MCF 10A (cell line): ENCODE results near the gene COL9A2. TPM values are rescaled to one million over a fixed set of nuclear protein-coding genes. Genes with fewer than 3 reads are reported as not detected.

Experiments used
- BruUV-seq: library from RNA; stranded (reverse); fragments of 400-500 nt; replicated peaks from 2 replicates; lab custom pipeline; 2021; lab: Mats Ljungman, UMichigan
- CTCF ChIA-PET: fragments of 300-600 bp; sonication (Branson Sonifier 250); formaldehyde crosslinking; extraction: SDS; loops from one replicate; lab custom pipeline; 2021; ENCODE audit warnings: antibody characterized with exemption, inconsistent platforms; lab: Yijun Ruan, JAX
- POLR2A ChIA-PET: fragments of 300-600, 350-650 bp; sonication (Branson Sonifier 250); formaldehyde crosslinking; extraction: SDS; loops from one replicate; lab custom pipeline; 2020; ENCODE audit warnings: antibody characterized with exemption, inconsistent platforms; lab: Yijun Ruan, JAX
- DNase-seq: peaks from one replicate; pipeline ENCODE4 v3.0.0-alpha.2; 2018; ENCODE audit not compliant: unreplicated experiment
- H3K27ac Mint-ChIP-seq: one replicate; pipeline ENCODE4 v1.8.0; 2022; ENCODE audit warnings: mild to moderate bottlenecking, low read depth, mixed read lengths; ENCODE audit not compliant: unreplicated experiment
- H3K27me3 Mint-ChIP-seq: one replicate; pipeline ENCODE4 v1.8.0; 2022; ENCODE audit warnings: mixed read lengths; ENCODE audit not compliant: insufficient read depth, unreplicated experiment
- H3K36me3 Mint-ChIP-seq: one replicate; pipeline ENCODE4 v1.8.0; 2022; ENCODE audit warnings: mild to moderate bottlenecking, moderate library complexity, mixed read lengths; ENCODE audit not compliant: insufficient read depth, unreplicated experiment
- H3K4me1 Mint-ChIP-seq: one replicate; pipeline ENCODE4 v1.8.0; 2022; ENCODE audit warnings: mixed read lengths; ENCODE audit not compliant: insufficient read depth, unreplicated experiment
- H3K4me3 Mint-ChIP-seq: one replicate; pipeline ENCODE4 v1.8.0; 2022; ENCODE audit warnings: mild to moderate bottlenecking, moderate library complexity, mixed read lengths; ENCODE audit not compliant: unreplicated experiment
- H3K9me3 Mint-ChIP-seq: one replicate; pipeline ENCODE4 v1.8.0; 2022; ENCODE audit warnings: mixed read lengths; ENCODE audit not compliant: unreplicated experiment
- CTCF ChIP-seq: fragments of 200-600 bp; IDR thresholded peaks from one replicate; pipeline ENCODE4 v1.8.0; 2022; ENCODE audit warnings: antibody characterized with exemption, mild to moderate bottlenecking; ENCODE audit not compliant: unreplicated experiment
- intact Hi-C: fragments of 100-400 bp; cut with micrococcal nuclease; formaldehyde crosslinking; loops from 2 replicates; pipeline ENCODE4 v1.14.1; 2022
- total RNA-seq: library from RNA; stranded (reverse); gene quantifications from 2 replicates; pipeline ENCODE4 v1.2.3, GENCODE V29; 2022

The COL9A2 gene
- total RNA-seq, 1 experiment from 2014 or later = not detected

DNA sequence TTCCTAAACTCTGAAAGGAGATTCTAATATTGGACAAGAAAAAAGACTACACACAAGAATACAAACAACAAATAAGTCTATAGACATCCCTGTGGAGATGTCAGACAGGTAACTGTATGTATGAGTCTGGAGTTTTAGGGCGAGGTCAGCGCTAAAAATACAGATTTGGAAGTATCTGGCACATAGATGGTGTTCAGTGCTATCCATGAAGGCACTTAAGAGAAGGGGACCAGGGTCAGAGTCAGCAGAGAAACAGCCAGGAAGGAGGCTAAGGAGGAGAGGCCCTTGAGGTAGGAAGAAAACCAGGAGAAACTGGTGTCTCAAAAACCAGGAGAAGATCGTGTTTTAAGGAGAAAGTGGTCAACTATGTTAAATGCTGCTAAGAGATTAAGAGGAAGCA is 41.0 kb downstream of the COL9A2 start:
- intact Hi-C loops = no loop called here
- Mint-ChIP-seq H3K9me3 (no peaks in the 10 kb centered on the region), H3K4me3 (no peak overlapping the region), H3K36me3 (peaks cover 68% of the 10 kb centered on the region), H3K27ac (no peak overlapping the region), H3K4me1 (no peaks in the 10 kb centered on the region), H3K27me3 (no peaks in the 10 kb centered on the region)
- POLR2A ChIA-PET = interaction anchor here (0.7 kb wide), 1 partner anchor 34 kb away, joined by 3 read pairs; no protein-coding TSS in a partner anchor
- no TSS peak for BruUV-seq
- TF ChIP-seq CTCF = no peak
- CTCF ChIA-PET = interaction anchor here (0.6 to 1.5 kb wide), 2 partner anchors 49 to 123 kb away, joined by 5 read pairs; no protein-coding TSS in a partner anchor
- no peak for DNase-seq

DNA sequence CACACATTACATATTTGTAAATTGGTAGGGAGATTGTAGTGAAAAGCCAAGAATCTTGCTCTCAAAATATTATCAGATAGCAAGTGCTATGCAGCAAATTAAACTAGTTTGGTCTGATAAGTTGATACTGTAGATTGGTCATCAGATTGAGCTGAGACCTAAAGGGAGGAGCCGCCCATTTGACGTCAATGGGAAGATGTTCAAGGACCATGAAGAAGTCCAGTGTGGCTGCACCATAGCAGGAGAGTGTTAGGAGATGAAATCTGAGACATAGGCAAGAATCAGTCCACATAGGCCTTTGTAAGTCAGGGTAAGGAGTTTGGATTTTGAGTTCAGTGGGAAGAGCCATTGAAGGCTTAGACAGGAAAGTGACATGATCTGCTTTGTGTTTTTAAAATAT is 42.8 kb downstream of the COL9A2 start:
- CTCF ChIA-PET = interaction anchor here (0.5 to 1.0 kb wide), 3 partner anchors 11 to 574 kb away, joined by 3 to 4 read pairs (median 3); no protein-coding TSS in a partner anchor
- POLR2A ChIA-PET = interaction anchor here (1.6 to 1.9 kb wide), 2 partner anchors 12 to 18 kb away, joined by 4 read pairs; no protein-coding TSS in a partner anchor
- H3K4me3 Mint-ChIP-seq = no peak overlapping the region

GRCh38 chr1:40273547-40274166 is 43.4 kb downstream of the COL9A2 start:
- no peaks in the 10 kb centered on the region for H3K4me1 Mint-ChIP-seq
- BruUV-seq = no TSS peak
- H3K27ac Mint-ChIP-seq = no peak overlapping the region
- no peak for TF ChIP-seq CTCF
- H3K27me3 Mint-ChIP-seq = no peaks in the 10 kb centered on the region
- no peak overlapping the region for H3K4me3 Mint-ChIP-seq
- DNase-seq = no peak
- CTCF ChIA-PET = interaction anchor here (0.5 to 1.1 kb wide), 6 partner anchors 10 to 687 kb away, joined by 3 to 4 read pairs (median 3); no protein-coding TSS in a partner anchor
- POLR2A ChIA-PET = interaction anchor here (0.5 to 1.9 kb wide), 5 partner anchors 11 to 759 kb away, joined by 3 to 4 read pairs (median 3); no protein-coding TSS in a partner anchor
- intact Hi-C loops = no loop called here
- no peaks in the 10 kb centered on the region for H3K9me3 Mint-ChIP-seq
- H3K36me3 Mint-ChIP-seq = peaks cover 67% of the 10 kb centered on the region

More for the DNA sequence above, 42.8 kb downstream of the COL9A2 start:
- DNase-seq = no peak
- H3K9me3 Mint-ChIP-seq = no peaks in the 10 kb centered on the region
- peaks cover 68% of the 10 kb centered on the region for H3K36me3 Mint-ChIP-seq
- no peak for TF ChIP-seq CTCF
- no peaks in the 10 kb centered on the region for H3K27me3 Mint-ChIP-seq
- no peak overlapping the region for H3K27ac Mint-ChIP-seq
- no peaks in the 10 kb centered on the region for H3K4me1 Mint-ChIP-seq
- BruUV-seq = no TSS peak
- intact Hi-C loops = no loop called here

DNA sequence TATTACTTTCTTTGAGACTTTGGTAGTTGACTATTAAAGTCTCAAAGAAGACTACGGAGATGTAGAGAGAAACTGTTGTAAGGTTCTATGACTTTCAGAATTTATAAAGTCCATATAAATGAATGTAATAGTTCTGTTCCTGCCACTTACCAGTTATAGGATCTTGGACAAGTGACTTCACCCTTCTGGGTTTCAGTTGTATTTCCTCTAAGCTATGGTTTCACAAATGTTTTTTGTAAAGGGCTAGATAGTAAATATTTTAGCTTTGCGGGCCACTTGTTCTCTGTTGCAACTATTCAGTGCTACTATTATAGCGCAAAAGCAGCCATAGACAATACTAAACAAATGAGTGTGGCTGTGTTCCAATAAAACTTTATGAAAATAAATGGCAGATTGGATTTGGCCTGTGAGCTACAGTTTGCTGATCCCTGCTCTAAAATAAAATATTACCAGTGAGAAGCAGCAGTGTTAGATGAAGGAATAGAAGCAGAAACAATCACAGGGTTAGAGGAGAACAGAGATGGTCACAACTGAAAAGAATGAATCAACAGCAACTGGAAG is 44.4 kb downstream of the COL9A2 start:
- POLR2A ChIA-PET = interaction anchor here (0.6 to 1.9 kb wide), 3 partner anchors 10 to 33 kb away, joined by 3 to 4 read pairs (median 3); no protein-coding TSS in a partner anchor
- no peak overlapping the region for H3K27ac Mint-ChIP-seq
- no peak for TF ChIP-seq CTCF

More for the DNA sequence above, 44.4 kb downstream of the COL9A2 start:
- Mint-ChIP-seq H3K4me1 (peaks cover 4% of the 10 kb centered on the region), H3K36me3 (peaks cover 74% of the 10 kb centered on the region), H3K27me3 (no peaks in the 10 kb centered on the region), H3K9me3 (no peaks in the 10 kb centered on the region), H3K4me3 (no peak overlapping the region)
- BruUV-seq = no TSS peak
- intact Hi-C loops = no loop called here
- DNase-seq = no peak
- CTCF ChIA-PET = interaction anchor here (1.0 to 1.1 kb wide), 2 partner anchors 66 to 69 kb away, joined by 3 to 4 read pairs; no protein-coding TSS in a partner anchor
